Eye (tissue), 1 donor: ENCODE data around the gene HACD3.
"Not testable (repeated sequence)": the region's sequence is repeated elsewhere in the genome, so short reads cannot be mapped to it uniquely, and the experiment has no call there.

ENCODE experiments used
- DNase-seq: peaks from one replicate; pipeline ENCODE4 v3.0.0-alpha.2; 2015

The HACD3 gene

DNA sequence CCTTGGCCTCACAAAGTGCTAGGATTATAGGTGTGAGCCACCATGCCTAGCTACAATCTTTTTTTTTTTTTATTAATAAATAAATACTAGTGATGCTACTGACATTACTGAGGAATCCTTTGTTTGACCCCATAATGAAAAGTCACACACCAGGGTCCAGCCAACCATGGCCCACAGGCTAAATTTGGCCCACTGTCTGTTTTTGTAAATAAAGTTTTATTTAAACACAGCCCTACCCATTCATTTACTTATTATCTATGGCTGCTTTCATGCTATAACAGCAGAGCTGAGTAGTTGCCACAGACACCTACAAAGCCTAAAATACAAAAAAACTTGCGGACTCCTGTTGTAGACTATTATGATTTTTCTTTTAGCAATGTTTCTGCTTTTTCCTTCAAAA, 73.3 kb downstream of the HACD3 start:
- DNase-seq = no peak

DNA sequence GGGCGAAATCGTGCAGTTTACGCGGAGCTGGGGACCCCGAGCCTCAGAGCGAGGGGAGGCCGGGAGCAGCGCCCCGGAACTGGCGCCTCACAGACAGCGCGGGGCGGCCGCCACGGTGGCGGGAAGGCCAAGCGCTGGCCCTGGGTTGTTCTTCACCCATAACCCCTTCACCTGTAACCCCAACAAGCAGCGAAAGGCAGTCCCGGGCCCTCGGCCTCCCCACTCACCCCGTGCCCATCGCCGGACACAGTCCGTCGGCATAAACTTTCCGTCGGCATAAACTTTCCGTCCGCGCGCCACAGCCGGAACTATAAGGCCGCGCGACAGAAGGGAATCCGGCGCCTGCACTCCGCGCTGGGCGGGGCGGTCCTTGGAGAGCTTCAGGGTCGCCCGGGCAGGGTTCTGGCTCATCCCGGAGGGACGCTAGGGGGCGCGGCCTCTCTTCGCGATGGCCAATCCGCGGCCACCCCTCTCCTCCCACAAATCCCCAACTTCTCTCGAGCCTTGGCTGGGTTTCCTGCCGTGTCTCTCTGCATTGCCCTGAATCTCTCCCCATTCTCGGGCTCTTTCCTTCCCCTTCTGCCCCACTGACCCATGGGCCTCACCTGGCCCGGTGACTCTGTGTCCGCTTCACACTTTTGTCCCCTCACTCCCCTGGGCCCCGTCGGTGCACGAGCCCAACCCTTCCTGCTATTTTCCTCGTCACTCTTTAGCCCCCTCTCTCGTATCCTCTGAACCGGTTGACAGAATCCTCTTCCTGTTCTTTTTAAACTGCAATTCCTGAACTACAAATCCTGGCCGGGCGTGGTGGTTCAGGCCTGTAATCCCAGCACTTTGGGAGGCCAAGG, 80.8 kb downstream of the HACD3 start, which contains the start of gene INTS14:
Gene INTS14 (minus strand): TSS at position 261 of the 848 bp plus-strand sequence. CDS start 3,751 bp downstream, outside the sequence.
- DNase-seq = peak; percentile 98

DNA sequence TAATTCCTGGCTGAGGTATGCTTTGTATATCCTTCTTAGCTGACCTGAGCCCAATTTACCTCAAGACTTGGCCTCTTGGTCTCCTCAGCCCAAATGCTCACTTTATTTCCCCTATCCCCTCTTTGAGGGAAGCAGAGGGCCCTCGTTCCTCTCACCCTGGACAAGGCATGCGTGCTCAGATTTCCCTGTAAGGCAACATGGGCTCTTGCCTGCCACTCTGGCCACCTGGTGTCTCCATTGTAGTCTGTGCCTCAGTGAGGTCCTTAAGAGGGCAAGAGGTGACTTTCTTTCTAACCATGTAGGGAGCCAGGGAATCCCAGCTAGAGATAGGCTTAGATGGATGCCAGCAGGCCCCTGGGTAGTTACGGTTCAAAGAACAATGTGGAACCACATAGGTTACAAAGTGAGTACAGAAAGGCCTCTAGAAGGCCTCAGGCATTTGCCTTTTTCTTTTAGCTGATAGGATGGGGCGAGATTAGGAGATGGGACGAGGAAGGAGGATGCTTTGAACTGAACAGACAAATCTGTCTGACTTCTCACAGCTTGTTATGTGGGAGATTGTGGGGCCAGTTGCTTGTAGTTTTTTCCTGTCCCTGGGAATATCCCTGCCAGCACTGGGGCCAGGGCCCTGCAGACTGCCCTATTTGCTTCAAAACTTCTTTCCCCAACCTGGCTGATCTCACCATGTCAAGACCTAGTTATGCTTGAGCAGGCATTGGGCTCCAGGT, 81.8 kb downstream of the HACD3 start:
- DNase-seq = peak; percentile 20

DNA sequence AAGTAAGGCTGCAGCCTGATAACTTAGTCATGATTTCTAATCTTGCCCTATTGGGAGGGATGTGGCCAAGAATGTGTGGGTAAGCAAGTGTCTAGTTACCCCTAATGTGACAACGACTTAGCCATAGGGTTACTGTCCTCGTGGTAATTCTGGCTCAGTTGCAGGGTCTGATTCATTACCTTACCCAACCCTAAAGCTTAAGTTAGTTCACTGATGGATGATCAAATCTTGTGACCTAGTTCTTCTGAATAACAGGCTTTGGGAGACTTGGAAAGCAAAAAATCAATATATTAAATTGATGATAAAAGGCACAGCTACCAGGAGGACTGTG, 82.3 kb downstream of the HACD3 start:
- DNase-seq = no peak

DNA sequence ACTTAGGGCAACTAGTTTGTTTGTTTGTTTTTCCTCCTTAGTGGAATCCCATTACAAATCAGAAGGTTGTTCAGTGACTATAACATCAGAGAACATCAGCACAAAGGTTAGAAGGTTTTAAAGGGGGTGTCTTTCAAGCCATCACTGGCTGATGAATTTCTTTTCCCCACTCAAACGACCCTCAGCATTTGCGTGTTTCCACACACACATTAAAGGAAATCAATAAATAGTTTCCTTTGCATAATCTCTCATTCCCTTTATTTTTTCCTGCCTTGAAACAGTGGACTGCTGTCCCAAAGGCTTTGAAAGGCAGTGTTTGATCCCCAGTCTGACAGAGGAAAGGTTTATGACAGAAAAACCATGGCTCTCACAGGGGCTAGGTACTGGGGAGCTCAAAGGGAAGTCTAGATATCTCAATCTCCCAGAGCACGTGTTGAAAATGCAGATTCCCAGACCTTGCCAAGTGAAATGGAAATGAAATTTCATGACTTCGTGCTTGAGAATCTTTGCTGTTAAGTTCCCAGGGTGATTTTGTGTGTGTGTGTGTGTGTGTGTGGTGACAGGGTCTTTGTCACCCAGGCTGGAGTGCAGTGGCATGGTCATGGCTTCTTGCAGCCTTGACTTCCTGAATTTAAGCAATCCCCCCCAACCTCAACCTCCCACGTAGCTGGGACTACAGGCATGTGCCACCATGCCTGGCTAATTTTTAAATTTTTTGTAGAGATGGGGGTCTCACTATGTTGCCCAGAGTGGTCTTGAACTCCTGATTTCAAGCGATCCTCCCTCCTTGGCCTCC, 82.9 kb downstream of the HACD3 start:
- peak; percentile 8 for DNase-seq

DNA sequence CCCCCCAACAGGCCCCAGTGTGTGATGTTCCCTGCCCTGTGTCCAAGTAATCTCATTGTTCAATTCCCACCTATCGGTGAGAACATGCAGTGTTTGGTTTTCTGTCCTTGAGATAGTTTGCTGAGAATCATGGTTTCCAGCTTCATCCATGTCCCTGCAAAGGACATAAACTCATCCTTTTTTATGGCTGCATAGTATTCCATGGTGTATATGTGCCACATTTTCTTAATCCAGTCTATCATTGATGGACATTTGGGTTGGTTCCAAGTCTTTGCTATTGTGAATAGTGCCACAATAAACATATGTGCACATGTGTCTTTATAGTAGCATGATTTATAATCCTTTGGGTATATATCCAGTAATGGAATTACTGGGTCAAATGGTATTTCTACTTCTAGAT, 85.6 kb downstream of the HACD3 start:
- not testable (repeated sequence) for DNase-seq

DNA sequence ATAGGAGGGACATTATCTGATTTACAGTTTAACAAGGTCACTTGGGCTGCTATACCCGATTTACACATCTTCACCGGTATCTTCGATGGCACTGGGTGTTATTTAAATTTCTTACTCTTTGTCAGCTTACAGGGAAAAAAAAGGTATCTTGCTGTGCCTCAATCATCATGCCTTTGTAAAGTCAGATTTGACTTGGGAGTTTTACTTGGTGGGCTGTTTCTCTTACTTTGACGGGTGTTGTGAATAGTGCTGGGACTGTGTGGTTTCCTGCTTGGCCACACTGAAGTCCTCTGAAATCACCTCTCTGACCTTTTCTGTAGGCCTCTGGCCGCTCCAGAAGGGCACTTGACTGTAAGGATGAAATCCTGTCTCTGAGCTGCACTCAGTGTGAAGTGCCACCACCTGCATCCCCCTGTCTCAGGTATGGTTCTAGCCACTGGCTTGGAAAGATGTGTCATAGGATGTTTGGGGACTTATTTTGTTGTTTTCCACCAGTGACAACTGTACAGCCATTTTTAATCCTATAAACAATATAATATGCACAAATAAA, 88.4 kb downstream of the HACD3 start:
- no peak for DNase-seq

DNA sequence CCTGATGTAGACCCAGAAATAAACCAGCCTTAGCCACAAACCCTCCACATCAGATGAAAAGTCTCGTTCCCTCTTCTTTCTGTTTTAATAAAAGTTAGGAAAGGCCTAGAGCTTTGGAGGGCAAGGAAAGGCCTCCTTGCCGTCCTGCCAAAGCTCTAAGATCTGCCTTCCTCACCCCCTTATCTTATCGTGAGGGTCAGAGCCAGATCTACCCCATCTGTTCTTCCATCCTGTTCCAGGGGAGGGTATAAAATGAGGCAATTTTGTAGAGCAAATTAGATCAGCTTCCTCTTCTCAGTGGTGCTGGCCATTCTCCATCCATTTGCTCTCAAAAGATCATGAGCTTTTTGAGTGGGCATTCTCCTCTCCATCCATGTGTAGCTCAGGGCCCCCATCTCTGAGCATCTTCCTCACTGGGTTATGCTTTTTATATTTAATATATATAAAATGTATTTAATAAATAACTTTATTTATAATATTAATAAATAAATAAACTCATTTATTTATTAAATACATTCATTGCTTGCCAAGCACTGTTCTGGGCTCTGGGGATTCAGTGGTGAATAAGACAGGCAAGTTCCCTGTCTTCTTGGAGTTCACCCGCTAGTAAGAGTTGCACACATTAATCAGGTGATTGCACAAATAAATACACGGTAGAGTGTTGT, 89.5 kb downstream of the HACD3 start:
- DNase-seq = no peak

DNA sequence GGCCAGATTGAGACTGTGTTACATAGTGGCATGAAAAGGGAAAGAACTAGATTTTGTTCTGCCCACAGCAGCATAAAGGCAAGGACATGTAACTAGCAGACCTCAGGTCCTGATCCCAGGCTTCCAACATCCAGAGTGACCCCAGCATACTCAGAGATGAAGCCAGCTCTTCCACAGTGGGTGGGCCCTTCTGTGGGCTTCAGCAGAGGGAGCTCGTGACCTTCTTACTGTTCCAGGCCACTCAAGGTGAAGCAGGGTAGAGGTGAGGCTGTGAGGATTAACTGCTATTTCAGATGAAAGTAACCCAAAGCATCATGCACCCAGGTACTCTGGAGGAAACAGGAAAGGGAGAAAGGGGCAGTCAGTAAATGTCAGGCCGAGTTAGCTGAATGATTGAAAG, 90.6 kb downstream of the HACD3 start:
- DNase-seq = no peak

DNA sequence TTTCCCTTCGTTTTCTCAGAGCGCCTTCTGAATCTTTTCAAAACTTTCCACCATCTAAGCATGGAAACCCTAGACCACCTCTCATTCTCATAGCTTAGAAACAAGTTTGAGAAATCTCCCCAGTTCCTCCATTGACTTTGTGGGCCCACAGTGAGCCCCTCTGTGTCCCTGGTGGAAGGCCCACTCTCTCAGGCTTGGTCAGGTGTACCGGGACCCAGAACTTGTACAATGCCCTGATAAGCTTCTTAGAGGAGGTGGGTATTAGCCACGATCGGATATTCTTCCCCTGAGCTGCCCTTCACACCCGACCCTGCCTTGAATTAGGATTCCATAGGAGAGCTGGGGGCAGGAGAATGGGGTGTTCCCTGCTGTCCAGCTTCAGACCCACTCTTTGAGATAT, 91.4 kb downstream of the HACD3 start, which contains the start of gene SLC24A1:
Gene SLC24A1 (plus strand): TSS at position 301 of the 400 bp plus-strand sequence. CDS start 2,143 bp downstream, outside the sequence.
- DNase-seq = no peak

DNA sequence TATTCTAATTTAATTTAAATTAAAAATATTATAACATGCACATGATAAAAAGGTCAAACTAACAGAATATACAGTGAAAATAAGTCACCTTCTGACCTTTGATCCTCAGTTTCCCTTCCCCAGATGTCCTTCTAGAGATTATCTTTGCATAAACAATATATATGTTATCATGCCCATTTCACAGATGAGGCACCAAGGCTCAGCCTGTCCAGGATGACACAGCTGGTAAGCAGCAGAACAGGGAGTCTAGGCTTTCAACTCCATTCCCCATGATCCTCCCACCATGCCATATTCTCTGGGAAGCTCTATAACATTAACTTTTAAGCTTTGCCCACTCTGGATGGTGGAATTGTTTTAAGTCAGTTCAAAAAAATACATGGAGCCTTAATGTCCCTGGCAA, 92.8 kb downstream of the HACD3 start:
- no peak for DNase-seq

DNA sequence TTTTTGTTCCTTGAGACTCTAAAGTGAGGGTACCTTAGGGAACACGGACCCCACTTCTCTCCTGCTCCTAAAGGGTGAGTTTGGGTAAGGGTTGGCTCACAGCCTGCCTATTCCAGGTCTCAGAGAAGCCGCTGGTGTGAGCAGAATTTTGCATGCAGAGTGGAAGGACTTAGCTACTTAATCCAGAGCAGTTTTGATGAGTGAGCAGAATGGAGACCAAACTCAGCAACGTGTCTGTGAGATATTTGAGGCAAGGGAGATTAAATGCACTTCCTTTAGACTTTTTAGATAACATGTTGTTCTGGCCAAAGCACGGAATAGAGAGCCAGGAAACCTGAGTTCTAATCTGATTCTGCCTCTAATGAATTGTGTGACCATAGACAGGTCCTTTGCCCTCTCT, 96.6 kb downstream of the HACD3 start:
- DNase-seq = no peak
